Activated B cell treated with CpG ODN at 0.5 μM for 24 hours (primary cell): ENCODE data around the gene LRRK1. TPM values are rescaled to one million over a fixed set of nuclear protein-coding genes. Genes with fewer than 3 reads are reported as not detected.
A peak's percentile ranks its signal among the peaks of the same experiment; 100 is the strongest.

Experiments used
- ATAC-seq: fragments of 200-7000 bp; cut with Tn5 transposase; one replicate; pipeline ENCODE4 v1.10.0; 2021; ENCODE audit warnings: low read depth, mild to moderate bottlenecking, moderate library complexity
- CTCF ChIA-PET: fragments of 350-600 bp; sonication (Branson Sonifier 250); formaldehyde crosslinking; loops from one replicate; lab custom pipeline; 2021; ENCODE audit warnings: antibody characterized with exemption; lab: Charles Lee
- POLR2A ChIA-PET: fragments of 350-600 bp; sonication (Branson Sonifier 250); formaldehyde crosslinking; loops from one replicate; lab custom pipeline; 2021; ENCODE audit warnings: antibody characterized with exemption; lab: Charles Lee
- DNase-seq: peaks from one replicate; pipeline ENCODE4 v3.0.0; 2022
- H3K27ac Mint-ChIP-seq: one replicate; pipeline ENCODE4 v1.8.0; 2020; ENCODE audit warnings: mixed read lengths
- H3K27me3 Mint-ChIP-seq: one replicate; pipeline ENCODE4 v1.8.0; 2021; ENCODE audit warnings: mixed read lengths
- H3K36me3 Mint-ChIP-seq: one replicate; pipeline ENCODE4 v1.8.0; 2021; ENCODE audit warnings: low read depth, mixed read lengths
- H3K4me1 Mint-ChIP-seq: one replicate; pipeline ENCODE4 v1.8.0; 2021; ENCODE audit warnings: mixed read lengths
- H3K4me3 Mint-ChIP-seq: one replicate; pipeline ENCODE4 v1.8.0; 2020; ENCODE audit warnings: mild to moderate bottlenecking, mixed read lengths
- H3K9me3 Mint-ChIP-seq: one replicate; pipeline ENCODE4 v1.8.0; 2020; ENCODE audit warnings: mixed read lengths
- intact Hi-C: fragments of 100-400 bp; cut with micrococcal nuclease; formaldehyde crosslinking; loops from one replicate; pipeline ENCODE4 v1.15.1; 2024
- total RNA-seq: library from RNA; stranded (reverse); gene quantifications from 2 replicates; pipeline ENCODE4 v1.2.3, GENCODE V29; 2022
- TF ChIP-seq, protein P1 (sequence below): fragments of 200-600 bp; IDR thresholded peaks from one replicate; pipeline ENCODE4 v1.8.0; 2022; ENCODE audit warnings: antibody characterized with exemption, mild to moderate bottlenecking

Gene LRRK1
- total RNA-seq, 1 donor from 2014 or later: 43.5 TPM

DNA sequence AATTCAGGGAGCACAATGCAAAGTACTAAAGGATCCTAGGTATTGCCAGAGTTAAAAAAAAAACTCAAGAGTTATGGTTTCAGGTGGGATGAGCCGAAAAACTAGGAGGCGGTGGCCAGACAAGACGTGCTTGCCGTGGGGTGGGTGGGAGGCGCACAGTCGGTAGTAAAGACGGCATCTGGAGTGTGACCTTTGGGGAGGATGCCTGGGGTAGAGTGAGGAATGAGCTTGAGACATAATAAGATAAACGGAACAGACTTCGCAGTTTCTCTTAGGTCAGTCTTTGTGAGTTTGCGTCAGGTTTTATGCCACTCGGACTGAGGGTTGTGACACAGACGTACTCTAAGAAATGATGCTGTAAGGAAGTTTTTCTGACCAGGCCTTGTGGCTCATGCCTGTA is 139.6 kb downstream of the LRRK1 start:
- H3K4me1 Mint-ChIP-seq: peaks cover 23% of the 10 kb centered on the region
- peaks cover 95% of the 10 kb centered on the region for H3K36me3 Mint-ChIP-seq
- TF ChIP-seq, protein P1, sequence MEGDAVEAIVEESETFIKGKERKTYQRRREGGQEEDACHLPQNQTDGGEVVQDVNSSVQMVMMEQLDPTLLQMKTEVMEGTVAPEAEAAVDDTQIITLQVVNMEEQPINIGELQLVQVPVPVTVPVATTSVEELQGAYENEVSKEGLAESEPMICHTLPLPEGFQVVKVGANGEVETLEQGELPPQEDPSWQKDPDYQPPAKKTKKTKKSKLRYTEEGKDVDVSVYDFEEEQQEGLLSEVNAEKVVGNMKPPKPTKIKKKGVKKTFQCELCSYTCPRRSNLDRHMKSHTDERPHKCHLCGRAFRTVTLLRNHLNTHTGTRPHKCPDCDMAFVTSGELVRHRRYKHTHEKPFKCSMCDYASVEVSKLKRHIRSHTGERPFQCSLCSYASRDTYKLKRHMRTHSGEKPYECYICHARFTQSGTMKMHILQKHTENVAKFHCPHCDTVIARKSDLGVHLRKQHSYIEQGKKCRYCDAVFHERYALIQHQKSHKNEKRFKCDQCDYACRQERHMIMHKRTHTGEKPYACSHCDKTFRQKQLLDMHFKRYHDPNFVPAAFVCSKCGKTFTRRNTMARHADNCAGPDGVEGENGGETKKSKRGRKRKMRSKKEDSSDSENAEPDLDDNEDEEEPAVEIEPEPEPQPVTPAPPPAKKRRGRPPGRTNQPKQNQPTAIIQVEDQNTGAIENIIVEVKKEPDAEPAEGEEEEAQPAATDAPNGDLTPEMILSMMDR: no peak
- intact Hi-C loops: no loop called here
- no peak for ATAC-seq
- H3K9me3 Mint-ChIP-seq: no peaks in the 10 kb centered on the region
- ChIA-PET CTCF (no interaction called here), POLR2A (no interaction called here)
- no peak overlapping the region for H3K27ac Mint-ChIP-seq
- no peak for DNase-seq
- H3K4me3 Mint-ChIP-seq: no peak overlapping the region
- H3K27me3 Mint-ChIP-seq: no peaks in the 10 kb centered on the region

DNA sequence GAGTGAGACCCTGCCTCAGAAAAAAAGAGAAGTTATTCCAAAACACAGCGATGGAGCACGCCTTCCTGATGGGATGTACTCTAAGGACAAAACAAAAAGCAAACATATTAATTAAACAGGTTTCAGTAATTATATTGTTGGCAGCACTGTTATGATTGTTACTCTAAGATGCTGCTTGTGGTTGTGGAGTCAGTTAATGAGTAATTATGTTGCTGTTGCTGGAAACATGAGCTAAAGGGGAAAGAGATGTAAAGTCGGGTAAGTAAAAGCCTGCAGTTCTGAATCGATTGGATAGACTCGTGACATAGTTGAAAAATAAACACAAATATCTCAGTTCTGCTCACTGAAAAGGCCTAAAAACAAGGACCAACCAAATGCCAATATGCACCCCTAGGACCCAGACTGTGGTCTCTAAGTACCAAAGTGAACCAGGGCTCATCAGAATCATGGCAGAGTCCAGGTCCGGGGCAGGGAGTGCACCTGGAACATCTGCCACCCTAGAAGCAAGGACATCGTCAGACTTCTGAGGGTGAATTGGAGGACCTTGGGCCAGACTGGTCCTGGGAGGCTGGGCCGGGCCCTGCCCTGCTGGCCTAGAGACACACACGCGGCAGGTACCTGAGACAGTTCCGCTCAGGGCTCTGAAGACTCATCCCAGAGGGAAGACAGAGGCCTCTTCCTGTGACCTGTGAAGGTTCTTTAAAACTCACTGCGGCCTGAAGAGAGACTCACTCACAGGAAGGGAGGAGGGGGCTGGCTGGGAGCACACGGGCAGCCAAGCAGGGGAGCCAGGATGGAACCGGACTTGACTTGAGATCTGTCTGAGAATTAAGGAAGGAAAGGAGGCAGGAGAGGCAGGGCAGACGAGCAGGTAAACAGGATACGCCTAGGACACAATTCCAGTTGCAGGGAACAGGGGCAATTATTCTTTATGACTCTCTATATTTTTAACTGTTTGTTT is 140.5 kb downstream of the LRRK1 start:
- DNase-seq: no peak
- Mint-ChIP-seq H3K4me1 (peaks cover 23% of the 10 kb centered on the region), H3K9me3 (no peaks in the 10 kb centered on the region), H3K27me3 (no peaks in the 10 kb centered on the region), H3K4me3 (no peak overlapping the region), H3K27ac (no peak overlapping the region), H3K36me3 (peaks cover 93% of the 10 kb centered on the region)
- POLR2A ChIA-PET: no interaction called here
- TF ChIP-seq, protein P1: no peak
- ATAC-seq: no peak
- intact Hi-C loops: no loop called here
- CTCF ChIA-PET: no interaction called here

DNA sequence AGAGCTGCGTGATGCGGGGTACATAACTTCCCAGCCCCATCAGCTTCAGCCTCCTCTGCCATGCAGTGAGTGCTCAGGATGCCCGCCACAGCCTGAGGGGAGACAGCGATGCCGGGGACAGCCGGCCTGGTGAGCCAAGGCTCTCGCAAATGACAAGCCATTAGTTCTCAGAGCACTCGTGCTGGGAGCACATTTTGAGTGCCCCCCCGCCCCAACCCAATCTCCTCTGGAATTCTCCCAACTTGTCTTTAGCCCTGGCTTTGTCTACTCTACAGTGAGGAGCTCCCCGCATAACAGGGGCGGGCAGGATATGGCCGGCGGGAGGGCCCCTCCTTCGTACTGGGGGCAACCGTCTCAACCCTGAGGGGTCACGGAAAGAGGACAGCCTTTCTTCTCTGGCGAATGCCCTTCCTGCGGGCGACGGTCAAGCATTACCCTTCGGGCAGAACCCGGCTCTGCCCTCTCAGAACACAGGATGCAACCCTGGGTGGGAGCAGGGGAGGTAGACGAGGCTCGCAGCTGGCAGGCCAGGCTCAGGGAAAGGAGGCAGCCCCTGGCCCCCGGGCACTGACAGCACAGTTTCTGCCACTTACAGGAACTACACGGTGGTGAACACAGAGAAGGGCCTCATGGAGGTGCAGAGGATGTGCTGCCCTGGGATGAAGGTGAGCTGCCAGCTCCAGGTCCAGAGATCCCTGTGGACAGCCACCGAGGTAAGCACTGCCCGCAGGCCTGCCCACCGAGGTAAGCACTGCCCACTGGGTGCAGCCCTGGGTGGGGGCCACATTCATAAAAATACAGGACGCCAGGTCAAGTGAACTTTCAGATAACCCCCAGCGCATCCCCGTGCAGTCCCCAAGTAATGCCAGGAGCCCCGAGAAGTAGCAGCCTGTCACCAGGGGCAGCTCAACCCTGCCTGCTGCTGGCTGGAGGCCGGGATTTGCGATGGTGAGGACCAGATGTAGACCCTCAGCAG is 141.7 kb downstream of the LRRK1 start:
- Mint-ChIP-seq H3K4me3 (no peak overlapping the region), H3K4me1 (peaks cover 23% of the 10 kb centered on the region), H3K36me3 (peaks cover 89% of the 10 kb centered on the region), H3K27me3 (no peaks in the 10 kb centered on the region), H3K9me3 (no peaks in the 10 kb centered on the region), H3K27ac (no peak overlapping the region)
- ATAC-seq (no peak), DNase-seq (no peak)
- ChIA-PET CTCF (no interaction called here), POLR2A (no interaction called here)
- TF ChIP-seq, protein P1: no peak
- intact Hi-C loops: no loop called here

DNA sequence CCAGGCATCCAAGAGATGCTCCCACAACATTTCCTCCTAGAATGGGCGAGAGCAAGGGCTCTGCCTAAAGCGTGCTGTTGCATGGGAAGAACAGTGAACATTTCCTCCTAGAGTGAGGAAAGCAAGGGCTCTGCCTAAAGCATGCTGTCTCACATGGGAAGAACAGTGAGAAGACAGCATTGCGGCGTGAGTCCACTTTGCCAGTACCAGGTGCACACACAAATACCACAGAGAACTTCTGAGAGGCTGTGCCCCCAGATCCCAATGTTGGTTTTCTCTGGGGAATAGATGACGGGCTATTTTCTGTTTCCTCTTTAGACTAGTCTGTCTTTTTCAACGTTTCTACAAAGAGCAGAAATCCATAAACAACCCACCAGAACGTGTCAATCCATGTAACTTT is 142.9 kb downstream of the LRRK1 start:
- CTCF ChIA-PET: no interaction called here
- POLR2A ChIA-PET: no interaction called here
- H3K4me3 Mint-ChIP-seq: peak overlapping the region; percentile 44
- TF ChIP-seq, protein P1: no peak
- intact Hi-C loops: no loop called here
- H3K9me3 Mint-ChIP-seq: no peaks in the 10 kb centered on the region
- H3K36me3 Mint-ChIP-seq: peaks cover 89% of the 10 kb centered on the region
- no peaks in the 10 kb centered on the region for H3K27me3 Mint-ChIP-seq
- ATAC-seq: no peak
- H3K27ac Mint-ChIP-seq: peak overlapping the region; percentile 83
- DNase-seq: no peak
- peaks cover 23% of the 10 kb centered on the region for H3K4me1 Mint-ChIP-seq
